HL-60/S4 treated with retinoic acid at 250 ng/mL for 4 days and 3 days (cell line): Measurements from ENCODE around the gene AKT3.

Experiments used
- in situ Hi-C: fragments of 300-500 bp; cut with MboI; formaldehyde crosslinking; loops from 2 replicates; pipeline ENCODE4 v1.7.0; 2022; ENCODE audit warnings: low sequenced_read_pairs

AKT3 gene

GRCh38 chr1:243523766-243524165, 326.3 kb downstream of the AKT3 start:
- in situ Hi-C loops = no loop called here

DNA sequence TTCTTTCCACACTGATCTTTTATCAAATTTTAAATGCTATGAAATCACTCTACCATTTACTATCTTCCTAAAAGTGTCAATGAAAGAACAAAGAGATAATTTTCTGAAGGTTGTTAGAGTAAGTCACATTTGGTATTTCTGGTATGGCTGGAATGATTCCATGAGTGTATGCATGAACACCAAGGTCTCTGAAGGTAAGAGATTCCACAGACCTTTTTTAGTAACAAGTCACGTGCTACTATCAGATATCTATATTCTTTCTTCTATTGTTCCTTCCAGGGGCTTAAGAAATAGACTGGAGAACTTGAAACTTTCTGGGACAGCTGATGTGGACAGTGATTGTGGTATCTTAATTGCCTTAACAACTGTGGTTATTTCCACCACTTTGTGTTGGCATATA, 329.2 kb downstream of the AKT3 start:
- in situ Hi-C loops = no loop called here

DNA sequence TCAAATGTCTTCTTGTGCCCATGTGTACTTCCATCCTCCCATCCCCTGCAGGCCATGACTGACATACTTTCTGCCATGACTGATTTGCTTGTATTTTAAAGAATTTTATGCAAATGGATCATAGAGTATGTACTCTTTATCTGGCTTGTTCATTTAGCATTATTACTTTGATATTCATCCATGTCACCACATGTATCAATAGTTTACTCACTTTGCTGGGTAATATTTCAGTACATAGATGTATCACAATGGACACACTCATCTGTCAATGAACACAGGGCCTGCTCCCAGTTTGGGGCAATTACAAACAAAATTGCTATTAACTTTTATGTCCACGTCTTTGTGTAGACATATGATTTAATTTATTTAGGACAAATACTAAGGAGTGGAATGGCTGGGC, 335.1 kb downstream of the AKT3 start:
- in situ Hi-C loops = no loop called here

DNA sequence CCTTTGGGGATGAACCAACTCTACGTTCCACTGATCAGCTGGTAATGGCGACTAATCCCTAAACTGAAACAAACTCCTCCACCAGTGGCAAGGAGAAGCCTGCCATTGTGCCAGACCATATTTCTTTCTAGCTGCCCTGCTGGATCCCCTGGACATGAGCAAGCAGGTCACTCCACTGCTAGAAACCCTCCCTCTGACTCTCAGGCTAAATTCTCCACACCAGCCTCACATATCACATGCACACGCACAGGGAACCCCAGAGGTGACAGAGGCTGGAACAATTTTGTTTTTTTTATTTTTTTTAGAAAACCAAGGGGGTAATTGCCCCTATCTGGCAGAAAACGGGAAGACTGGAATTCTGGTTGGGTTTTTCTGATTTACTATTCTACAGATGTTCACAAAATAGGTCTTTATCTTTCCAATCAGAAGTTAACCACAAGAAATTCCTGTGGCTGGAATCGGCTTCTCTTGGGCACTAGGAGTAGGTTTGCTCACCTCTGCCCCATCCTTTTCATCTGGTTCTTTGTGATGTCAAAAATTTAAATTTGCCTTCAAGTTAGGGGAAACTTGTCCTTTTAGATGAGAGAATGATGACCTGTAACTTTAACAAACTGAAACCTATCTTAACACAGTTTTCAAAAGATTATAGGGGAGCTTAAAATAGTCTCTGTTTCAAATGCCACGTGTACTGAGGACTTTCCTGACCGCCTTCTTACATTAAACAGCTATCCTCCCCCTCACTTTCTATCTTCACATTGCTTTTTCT, 336.1 kb downstream of the AKT3 start:
- in situ Hi-C loops = no loop called here

- in situ Hi-C loops = no loop called here
Measured at GRCh38 chr1:243510928-243511327, 339.1 kb downstream of the AKT3 start.

DNA sequence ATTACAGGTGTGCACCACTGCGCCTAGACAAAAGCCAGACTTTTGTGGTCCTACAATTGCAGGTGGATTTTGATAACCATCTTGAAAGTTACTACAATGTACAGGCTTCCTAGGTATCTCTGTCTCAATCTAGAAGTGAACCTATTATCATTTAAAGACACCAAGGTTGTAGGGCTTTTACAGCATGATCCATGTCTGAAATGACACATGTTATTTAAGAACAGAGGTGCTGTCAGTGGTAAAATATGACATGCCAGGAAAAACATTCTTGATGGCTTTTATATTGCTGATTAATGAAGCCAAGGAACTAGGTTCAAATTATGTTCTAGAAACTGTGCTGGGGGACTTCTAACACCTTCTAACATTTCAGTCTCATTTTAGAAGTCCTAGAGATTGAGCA, 341.1 kb downstream of the AKT3 start:
- in situ Hi-C loops = no loop called here

DNA sequence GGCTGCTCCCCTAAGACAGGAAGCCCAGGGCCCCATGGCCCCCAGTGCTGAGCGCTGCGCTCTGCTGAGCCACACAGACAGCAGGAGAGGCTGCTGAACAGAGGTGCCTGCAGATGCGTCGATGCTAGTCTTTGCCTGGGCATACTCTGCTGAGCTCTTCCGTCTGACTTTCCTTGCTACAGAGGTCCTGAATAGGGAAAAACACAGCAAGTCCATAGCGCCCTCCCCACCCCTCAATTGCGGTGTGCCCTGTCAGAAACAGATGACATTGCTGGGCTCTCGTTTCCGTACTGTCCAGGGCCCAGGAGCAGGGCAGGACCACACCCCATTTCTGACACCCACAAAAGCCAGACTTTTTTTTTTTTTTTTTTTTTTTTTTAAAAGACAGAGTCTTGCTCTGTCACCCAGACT, 341.7 kb downstream of the AKT3 start:
- in situ Hi-C loops = no loop called here

- in situ Hi-C loops = no loop called here
Measured at GRCh38 chr1:243507672-243508302, 342.3 kb downstream of the AKT3 start.

- in situ Hi-C loops = no loop called here
Measured at GRCh38 chr1:243507001-243507671, 342.9 kb downstream of the AKT3 start.

- in situ Hi-C loops = no loop called here
Measured at GRCh38 chr1:243505986-243506689, 343.9 kb downstream of the AKT3 start.

GRCh38 chr1:243503155-243503554, 346.9 kb downstream of the AKT3 start:
- in situ Hi-C loops = no loop called here

- in situ Hi-C loops = no loop called here
Measured at GRCh38 chr1:243501002-243501401, 349.0 kb downstream of the AKT3 start.

DNA sequence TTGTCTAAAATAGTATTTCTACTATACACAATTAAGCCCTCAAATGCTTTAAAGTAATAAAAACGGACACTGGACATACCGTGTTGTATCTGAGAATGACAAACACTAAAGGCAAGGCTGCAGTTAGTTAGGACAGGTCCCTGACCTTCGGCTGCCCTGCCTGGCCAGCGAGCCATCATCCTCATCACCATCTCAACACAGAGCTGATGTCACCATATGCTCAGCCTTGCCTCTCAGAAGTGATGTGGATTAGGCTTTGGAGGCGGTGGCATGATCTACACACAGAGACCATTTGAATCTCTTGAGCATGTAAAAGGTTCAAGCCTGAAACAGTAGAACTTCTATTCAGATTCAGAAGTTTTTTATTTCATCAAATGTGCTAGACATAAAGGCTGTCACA, 349.5 kb downstream of the AKT3 start:
- in situ Hi-C loops = no loop called here

DNA sequence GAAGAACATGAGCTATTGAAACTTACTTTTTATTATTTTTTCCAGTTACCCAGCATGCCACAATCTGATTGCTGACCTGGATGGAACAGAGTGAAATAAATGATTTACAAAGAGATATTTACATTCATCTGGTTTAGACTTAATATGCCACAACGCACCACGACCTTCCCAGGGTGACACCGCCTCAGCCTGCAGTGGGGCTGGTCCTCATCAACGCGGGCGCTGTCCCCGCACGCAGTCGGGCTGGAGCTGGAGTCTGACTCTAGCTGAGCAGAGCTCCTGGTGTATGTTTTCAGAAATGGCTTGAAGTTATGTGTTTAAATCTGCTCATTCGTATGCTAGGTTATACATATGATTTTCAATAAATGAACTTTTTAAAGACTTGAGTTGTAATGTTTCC, 350.3 kb downstream of the AKT3 start:
- in situ Hi-C loops = no loop called here

- in situ Hi-C loops = no loop called here
Measured at GRCh38 chr1:243499248-243499647, 350.8 kb downstream of the AKT3 start.

DNA sequence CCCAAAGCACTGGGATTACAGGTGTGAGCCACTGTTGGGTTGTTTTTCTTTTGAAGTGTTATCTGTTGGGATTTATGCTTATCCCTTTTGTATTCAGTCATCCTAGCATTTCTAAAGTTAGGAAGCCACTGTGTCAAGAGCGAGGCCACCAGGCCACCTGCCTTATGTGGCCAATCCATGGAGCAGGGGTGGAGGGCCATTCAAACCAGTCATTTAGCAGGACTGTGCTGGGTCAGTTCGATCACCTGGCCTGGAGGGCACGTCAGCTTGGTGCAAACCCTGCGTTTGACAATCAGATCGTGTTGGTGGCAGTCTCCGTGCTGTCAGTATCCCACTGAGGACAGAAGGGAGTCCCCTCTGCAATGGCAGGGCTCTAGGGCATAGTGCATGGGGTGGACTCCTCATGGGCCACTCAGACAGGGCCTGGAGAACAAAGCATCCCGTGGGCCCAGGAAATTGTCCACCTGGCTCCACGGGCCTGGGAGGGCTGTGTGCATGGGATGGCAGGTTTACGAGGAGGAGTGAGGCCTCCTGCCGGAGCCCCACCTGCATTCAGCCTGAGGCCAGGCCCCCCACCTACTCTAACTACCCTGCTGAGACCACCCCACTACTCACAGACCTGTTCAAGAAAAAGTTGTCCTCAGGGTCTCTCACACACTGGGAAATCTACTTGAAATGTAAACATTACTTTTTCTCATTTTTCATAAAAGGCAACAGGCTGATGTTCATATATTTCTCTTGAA, 351.9 kb downstream of the AKT3 start:
- in situ Hi-C loops = no loop called here

DNA sequence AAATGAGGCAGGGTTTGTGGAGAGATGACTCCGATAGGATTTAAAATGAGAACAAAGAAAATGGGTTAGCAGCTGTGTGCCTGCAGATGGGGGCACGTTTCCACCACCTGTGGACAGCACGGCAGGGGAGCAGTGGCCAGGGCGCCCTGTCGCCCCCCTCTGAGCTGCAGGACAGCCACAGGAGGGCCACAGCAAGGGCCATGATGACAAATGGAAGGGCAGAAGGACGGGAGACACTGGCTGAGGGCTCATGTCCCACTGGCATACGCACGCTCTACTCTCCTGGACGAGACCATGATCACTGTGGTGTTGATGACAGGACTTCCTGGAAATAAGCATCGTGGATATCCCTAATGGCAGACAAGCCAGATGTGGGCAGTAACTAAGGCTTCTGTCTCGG, 353.2 kb downstream of the AKT3 start:
- in situ Hi-C loops = no loop called here

- in situ Hi-C loops = no loop called here
Measured at GRCh38 chr1:243496187-243496646, 353.8 kb downstream of the AKT3 start.

- in situ Hi-C loops = no loop called here
Measured at GRCh38 chr1:243495442-243496186, 354.4 kb downstream of the AKT3 start.
